HG02970 (cell line): ENCODE results near the gene TEX35.

ENCODE experiments used
- ATAC-seq: cut with Tn5 transposase; IDR thresholded peaks from one replicate; pipeline ENCODE4 v1.9.1; 2021; ENCODE audit warnings: mild to moderate bottlenecking, moderate library complexity, moderate number of reproducible peaks; ENCODE audit not compliant: unreplicated experiment, low FRiP score

Gene TEX35

GRCh38 chr1:178513278-178513983 lies 522 bp downstream of the TEX35 start:
- no peak for ATAC-seq

DNA sequence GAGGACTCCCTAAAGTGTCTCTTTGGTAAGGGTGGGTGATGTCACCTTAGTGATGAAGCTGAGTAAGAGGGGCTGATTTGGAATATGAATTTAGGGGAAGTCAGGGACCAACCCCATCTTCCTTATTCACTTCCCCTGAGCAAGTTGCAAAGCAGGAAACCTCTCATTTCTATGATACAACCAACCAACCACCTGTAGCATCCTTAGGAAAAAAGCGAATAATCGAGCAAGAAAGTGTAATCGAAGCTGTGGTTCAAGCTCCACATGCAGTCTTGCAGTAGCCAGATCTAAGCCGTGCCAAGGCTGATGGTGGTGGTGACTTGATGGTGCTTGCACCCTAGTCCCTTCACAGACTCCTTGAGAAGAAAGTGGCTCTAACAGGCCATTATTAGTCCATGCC lies 3.2 kb downstream of the TEX35 start:
- no peak for ATAC-seq

DNA sequence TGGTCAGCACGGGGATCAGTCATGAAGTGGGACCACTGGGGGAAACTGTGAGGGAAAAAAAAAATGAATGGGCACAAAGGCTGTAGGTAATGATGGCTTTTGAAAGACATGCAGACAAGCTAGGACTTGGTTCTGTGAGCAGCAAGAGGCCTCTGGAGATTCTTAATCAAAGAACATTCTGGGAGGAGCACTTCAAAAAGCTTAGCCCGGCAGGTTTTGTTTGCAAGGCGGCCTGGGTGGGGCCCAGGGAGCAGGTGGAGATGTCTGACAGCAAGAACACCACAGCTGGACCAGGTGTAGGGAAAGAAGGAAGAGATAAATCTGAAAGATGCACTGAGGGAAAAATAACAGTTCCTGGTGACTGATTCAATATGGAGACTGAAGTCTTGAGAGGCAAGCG lies 6.0 kb downstream of the TEX35 start:
- no peak for ATAC-seq

DNA sequence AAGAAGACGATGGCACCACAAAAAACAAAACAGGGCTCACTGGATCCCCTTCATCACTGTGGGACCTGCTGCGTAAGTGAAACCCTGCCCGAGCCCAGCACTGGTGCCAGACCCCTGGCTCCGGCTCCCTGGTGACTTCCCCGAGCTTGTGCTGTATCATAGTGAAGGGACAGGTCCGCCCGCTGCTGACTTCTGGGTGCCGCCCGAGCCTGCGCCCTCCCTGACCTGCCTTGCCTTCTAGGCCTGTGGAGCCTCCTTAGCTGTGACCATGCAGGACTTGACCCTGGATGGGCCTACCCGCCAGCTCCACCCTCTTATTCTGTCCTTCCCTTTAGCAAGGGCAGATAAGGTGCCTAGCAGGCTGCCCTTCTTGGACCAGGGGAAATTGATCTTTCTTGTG lies 7.9 kb downstream of the TEX35 start:
- no peak for ATAC-seq

DNA sequence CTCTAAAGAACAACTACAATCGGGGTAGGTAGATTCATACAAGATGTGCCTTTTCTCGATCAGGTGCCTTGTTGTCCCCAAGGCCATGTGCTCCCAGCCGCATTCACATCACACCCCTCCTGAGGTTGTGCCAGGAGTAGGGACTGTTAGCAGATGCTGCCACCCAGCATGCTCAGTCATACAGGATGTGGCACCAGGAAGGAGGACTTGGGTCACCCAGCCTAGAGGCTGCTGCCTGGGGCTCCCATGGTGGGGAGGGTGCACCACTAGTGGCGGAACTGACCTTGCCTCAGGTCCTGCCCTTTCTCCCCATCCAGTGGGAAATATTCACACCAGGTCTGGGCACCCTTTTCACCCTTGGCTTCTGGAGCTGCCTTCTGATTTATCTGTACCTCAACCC lies 8.3 kb downstream of the TEX35 start:
- no peak for ATAC-seq

DNA sequence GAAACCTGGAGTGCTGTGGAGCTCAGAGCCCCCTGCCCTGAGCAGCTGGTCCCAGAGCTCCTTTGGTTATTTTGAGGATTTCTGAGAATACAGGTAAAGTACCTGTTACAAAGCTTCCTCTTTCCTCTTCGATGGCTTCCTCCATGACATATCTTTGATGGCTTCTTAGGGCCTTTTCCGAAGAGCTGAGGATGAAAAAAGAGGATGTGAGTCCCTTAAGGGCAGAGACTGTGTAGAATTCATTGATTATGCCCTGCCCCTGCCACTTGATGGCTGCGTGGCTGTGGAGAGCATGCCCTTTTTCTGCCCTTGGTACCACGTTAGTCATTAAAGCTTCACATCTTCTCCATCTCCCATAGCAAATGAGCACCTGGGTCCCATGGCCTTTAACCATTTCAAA lies 14.2 kb downstream of the TEX35 start:
- ATAC-seq: no peak

GRCh38 chr1:178528228-178528952 lies 15.5 kb downstream of the TEX35 start:
- no peak for ATAC-seq

GRCh38 chr1:178528953-178529335 lies 16.0 kb downstream of the TEX35 start:
- no peak for ATAC-seq

GRCh38 chr1:178529364-178530036 lies 16.6 kb downstream of the TEX35 start:
- no peak for ATAC-seq

- no peak for ATAC-seq
These were observed 17.1 kb downstream of the TEX35 start for GRCh38 chr1:178530037-178530402.

GRCh38 chr1:178530502-178530901 lies 17.6 kb downstream of the TEX35 start:
- ATAC-seq: no peak

- no peak for ATAC-seq
These were observed 19.0 kb downstream of the TEX35 start for GRCh38 chr1:178531887-178532286.

DNA sequence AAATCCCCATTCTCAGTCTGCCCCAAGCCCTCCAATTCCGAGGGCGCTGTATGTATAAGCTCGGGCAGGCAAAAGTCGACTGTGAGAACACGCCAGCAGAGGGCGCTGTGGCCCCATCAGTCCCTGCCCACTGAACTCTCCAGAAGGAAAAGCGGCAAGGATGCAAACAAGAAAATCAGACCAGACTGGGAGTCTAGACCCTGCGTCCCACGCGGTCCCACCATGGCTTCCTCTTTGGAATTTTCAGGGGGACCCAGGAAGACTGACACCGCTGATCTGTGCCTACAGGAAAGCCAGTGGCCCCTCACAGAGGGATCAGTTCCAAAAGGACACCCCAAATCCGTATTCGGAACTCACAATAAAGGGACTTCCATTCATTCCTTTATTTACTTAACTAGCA lies 19.5 kb downstream of the TEX35 start:
- ATAC-seq: no peak

DNA sequence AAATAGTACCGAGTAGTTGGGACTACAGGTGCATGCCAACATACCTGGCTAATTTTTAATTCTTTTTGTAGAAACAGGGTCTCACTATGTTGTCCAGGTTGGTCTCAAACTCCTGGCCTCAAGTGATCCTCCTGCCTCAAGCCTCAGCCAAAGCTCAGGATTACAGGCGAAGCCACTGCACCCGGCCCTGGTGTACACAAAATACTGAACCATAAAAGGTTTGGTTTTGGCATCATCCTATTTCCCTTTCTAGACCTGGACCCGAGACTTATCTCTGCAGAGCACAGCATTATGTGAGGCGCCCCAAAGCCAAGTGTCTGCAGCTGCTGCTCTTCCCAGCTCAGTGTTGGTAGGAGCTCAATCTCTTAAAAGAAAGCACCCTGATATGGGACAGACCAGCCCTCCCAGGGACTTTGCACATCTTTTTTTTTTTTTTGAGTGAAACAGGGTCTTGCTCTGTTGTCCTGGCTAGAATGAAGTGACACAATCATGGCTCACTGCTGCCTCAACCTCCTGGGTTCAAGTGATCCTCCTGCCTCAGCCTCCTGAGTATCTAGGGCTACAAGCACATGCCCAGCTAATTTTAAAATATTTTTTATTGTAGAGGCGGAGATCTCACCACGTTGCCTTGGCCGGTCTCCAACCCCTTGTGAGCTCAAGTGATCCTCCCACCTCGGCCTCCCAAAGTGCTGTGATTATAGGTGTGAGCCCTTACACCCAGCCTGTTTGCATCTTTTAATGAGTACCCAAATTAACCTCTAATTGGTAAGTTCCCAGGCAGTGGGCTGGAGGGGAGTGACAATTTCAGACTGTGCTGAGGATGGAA lies 20.4 kb downstream of the TEX35 start:
- no peak for ATAC-seq

- no peak for ATAC-seq
These were observed 21.4 kb downstream of the TEX35 start for GRCh38 chr1:178534137-178534868.

- ATAC-seq: no peak
These were observed 23.4 kb downstream of the TEX35 start for GRCh38 chr1:178536329-178536728.

GRCh38 chr1:178536844-178537371 lies 24.0 kb downstream of the TEX35 start:
- ATAC-seq: no peak

- no peak for ATAC-seq
These were observed 24.6 kb downstream of the TEX35 start for GRCh38 chr1:178537382-178538090.

DNA sequence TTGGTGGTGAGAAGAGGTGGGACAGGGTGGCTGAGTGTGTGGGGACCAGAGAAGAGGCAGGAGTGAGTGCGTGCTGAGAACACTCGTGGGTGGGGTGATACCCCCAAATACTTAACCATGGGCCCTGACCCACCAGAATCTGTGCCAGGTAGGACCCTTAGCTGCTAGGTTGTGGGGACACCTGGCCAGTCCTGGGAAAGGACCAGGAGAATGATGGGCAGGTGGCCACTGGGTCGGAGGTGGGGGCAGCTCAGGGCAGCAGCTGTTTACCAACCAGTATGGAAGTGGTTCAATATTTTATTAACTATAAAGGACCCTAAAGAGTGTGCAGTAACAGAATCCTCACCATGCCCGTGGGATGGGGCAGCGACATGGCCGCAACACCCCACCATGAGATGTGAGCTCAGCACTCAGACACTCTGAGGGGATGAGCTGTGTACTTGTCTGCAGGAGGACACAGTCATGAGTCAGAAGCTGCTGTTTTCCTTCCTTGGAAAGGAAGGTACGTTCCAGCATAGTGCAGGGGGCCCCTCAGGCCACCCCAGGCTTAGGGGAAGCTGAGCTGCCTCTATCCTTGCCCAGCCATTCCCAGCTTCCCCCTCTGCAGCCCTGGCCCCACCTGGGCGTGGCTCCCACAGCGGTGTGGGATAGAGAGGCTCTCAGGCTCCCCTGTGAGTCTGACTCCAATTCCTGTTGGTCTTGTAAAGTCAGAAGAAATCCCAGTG lies 25.4 kb downstream of the TEX35 start:
- no peak for ATAC-seq
